Calu3 (cell line): Measurements from ENCODE around the gene LRBA. TPM values are rescaled to one million over a fixed set of nuclear protein-coding genes. Genes with fewer than 3 reads are reported as not detected.

Source experiments
- BruUV-seq: library from RNA; stranded (reverse); fragments of 400-500 nt; replicated peaks from 2 replicates; lab custom pipeline; 2021; lab: Mats Ljungman, UMichigan
- CTCF ChIA-PET: fragments of 300-600 bp; sonication (Branson Sonifier 250); formaldehyde crosslinking; loops from one replicate; lab custom pipeline; 2022; ENCODE audit warnings: antibody characterized with exemption; lab: Charles Lee
- DNase-seq: peaks from one replicate; pipeline ENCODE4 v3.0.0; 2022
- H3K27ac Mint-ChIP-seq: one replicate; pipeline ENCODE4 v1.8.0; 2022; ENCODE audit warnings: mixed read lengths; ENCODE audit not compliant: unreplicated experiment
- H3K27me3 Mint-ChIP-seq: one replicate; pipeline ENCODE4 v1.8.0; 2022; ENCODE audit warnings: mixed read lengths; ENCODE audit not compliant: unreplicated experiment
- H3K36me3 Mint-ChIP-seq: one replicate; pipeline ENCODE4 v1.8.0; 2022; ENCODE audit warnings: mild to moderate bottlenecking, moderate library complexity, mixed read lengths; ENCODE audit not compliant: insufficient read depth, unreplicated experiment
- H3K4me1 Mint-ChIP-seq: one replicate; pipeline ENCODE4 v1.8.0; 2022; ENCODE audit warnings: mild to moderate bottlenecking, low read depth, mixed read lengths; ENCODE audit not compliant: unreplicated experiment
- H3K4me3 Mint-ChIP-seq: one replicate; pipeline ENCODE4 v1.8.0; 2022; ENCODE audit warnings: mild to moderate bottlenecking, low read depth, moderate library complexity, mixed read lengths; ENCODE audit not compliant: unreplicated experiment
- H3K9me3 Mint-ChIP-seq: one replicate; pipeline ENCODE4 v1.8.0; 2022; ENCODE audit warnings: low read depth, mixed read lengths; ENCODE audit not compliant: unreplicated experiment
- intact Hi-C: fragments of 100-400 bp; cut with micrococcal nuclease; formaldehyde crosslinking; loops from one replicate; pipeline ENCODE4 v1.10.0; 2022; ENCODE audit not compliant: unreplicated experiment
- total RNA-seq: library from RNA; stranded (reverse); gene quantifications from 2 replicates; pipeline ENCODE4 v1.2.3, GENCODE V29; 2022
- TF ChIP-seq, protein P1 (sequence below): fragments of 200-600 bp; IDR thresholded peaks from one replicate; pipeline ENCODE4 v1.8.0; 2022; ENCODE audit warnings: antibody characterized with exemption; ENCODE audit not compliant: unreplicated experiment

Gene LRBA
- total RNA-seq, 1 experiment from 2014 or later = 49.0 TPM

DNA sequence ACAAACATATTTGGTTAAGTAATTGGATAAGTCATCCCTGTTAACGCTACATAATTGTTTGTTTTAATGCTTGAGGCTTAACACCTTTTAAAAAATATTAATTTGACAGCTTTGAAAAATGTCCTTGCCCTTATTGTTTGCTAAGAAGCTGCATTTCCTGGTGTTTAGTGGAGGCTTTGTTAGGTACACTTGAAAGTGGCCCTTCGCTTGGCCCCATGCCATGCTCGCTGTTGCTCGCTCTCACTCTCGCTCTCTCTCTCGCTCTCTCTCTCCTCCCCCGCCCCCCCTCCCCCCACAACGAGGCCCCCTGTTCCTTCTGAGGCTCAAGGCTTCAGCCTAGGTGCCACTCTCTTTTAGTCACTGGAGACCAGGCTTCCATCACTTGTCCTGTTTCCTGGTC lies 797.3 kb downstream of the LRBA start:
- no TSS peak for BruUV-seq

DNA sequence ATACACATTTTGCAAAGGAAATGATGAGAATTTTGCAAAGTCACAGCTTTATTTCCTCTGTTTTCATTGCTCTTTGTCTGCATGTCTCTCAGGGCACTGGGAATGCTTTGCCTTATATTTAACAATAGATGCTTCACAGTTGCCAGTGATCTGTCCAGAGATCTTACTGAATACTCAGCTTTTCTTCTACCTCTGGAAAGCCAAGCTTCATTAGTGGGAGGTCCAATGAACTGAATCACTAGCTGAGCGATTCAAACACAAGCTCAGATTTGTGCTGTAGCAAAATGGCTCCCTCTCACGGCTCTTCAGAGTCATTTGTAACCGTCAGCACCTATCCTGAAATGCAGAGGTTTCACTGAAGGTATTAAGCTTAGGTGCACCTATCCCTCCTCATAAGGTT lies 797.9 kb downstream of the LRBA start:
- Mint-ChIP-seq H3K27ac (no peak overlapping the region), H3K27me3 (peaks cover 1% of the 10 kb centered on the region), H3K4me1 (peaks cover 8% of the 10 kb centered on the region), H3K4me3 (no peak overlapping the region), H3K36me3 (no peaks in the 10 kb centered on the region), H3K9me3 (no peaks in the 10 kb centered on the region)
- no peak for DNase-seq
- CTCF ChIA-PET = interaction anchor here (1.1 to 1.7 kb wide), 2 partner anchors 8 to 138 kb away, joined by 3 to 5 read pairs; no protein-coding TSS in a partner anchor
- TF ChIP-seq, protein P1, sequence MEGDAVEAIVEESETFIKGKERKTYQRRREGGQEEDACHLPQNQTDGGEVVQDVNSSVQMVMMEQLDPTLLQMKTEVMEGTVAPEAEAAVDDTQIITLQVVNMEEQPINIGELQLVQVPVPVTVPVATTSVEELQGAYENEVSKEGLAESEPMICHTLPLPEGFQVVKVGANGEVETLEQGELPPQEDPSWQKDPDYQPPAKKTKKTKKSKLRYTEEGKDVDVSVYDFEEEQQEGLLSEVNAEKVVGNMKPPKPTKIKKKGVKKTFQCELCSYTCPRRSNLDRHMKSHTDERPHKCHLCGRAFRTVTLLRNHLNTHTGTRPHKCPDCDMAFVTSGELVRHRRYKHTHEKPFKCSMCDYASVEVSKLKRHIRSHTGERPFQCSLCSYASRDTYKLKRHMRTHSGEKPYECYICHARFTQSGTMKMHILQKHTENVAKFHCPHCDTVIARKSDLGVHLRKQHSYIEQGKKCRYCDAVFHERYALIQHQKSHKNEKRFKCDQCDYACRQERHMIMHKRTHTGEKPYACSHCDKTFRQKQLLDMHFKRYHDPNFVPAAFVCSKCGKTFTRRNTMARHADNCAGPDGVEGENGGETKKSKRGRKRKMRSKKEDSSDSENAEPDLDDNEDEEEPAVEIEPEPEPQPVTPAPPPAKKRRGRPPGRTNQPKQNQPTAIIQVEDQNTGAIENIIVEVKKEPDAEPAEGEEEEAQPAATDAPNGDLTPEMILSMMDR = no peak
- no TSS peak for BruUV-seq
- intact Hi-C loops = no loop called here

More for the DNA sequence above, 797.3 kb downstream of the LRBA start:
- Mint-ChIP-seq H3K9me3 (no peaks in the 10 kb centered on the region), H3K4me1 (peaks cover 8% of the 10 kb centered on the region), H3K4me3 (no peak overlapping the region), H3K36me3 (no peaks in the 10 kb centered on the region), H3K27ac (no peak overlapping the region), H3K27me3 (no peaks in the 10 kb centered on the region)
- TF ChIP-seq, protein P1 = no peak
- no peak for DNase-seq
- CTCF ChIA-PET = interaction anchor here (1.1 to 1.7 kb wide), 2 partner anchors 8 to 139 kb away, joined by 3 to 5 read pairs; no protein-coding TSS in a partner anchor
- intact Hi-C loops = no loop called here

DNA sequence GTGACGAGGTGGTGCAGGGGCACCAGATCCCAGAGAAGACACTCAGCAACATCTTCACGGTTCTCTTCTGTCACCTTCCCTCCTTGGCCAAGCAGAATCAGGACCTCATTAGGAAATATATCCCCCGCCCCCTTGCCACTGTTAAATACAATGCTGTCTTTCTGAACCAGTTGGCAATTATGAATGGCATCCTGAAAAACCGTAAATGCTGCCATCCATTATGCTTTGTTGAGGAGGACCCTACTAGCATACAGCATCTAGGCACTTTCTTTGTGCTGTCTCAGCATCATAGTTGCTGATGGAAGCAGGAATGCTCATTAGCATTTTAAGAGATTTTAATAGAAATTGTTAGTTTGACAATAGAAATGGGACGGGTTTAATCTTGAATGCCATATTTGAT lies 798.4 kb downstream of the LRBA start:
- Mint-ChIP-seq H3K4me1 (peaks cover 8% of the 10 kb centered on the region), H3K4me3 (no peak overlapping the region), H3K27ac (no peak overlapping the region), H3K36me3 (no peaks in the 10 kb centered on the region), H3K27me3 (peaks cover 6% of the 10 kb centered on the region), H3K9me3 (no peaks in the 10 kb centered on the region)
- intact Hi-C loops = no loop called here
- TF ChIP-seq, protein P1 = no peak
- no TSS peak for BruUV-seq
- no peak for DNase-seq
- CTCF ChIA-PET = interaction anchor here (1.7 kb wide), 1 partner anchor 138 kb away, joined by 5 read pairs; no protein-coding TSS in a partner anchor

DNA sequence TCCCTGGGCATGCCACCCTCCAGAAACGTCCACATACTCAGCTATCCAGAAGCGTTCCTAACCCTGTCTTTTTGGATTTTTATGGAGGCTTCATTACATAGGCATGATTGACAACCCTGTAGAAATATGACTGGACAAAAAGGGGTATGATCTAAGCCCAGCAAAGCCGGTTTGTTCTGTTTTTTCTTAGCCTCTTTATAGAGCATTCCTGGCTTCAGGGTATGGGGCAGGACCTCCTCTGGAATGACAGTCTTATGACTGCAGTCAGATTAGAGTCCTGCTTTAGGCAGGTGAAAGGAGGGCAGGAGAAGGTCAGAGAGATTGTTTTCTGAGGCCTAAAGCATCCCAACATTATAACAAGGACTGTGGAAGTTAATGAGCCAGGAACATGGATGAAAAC lies 799.5 kb downstream of the LRBA start:
- peaks cover 14% of the 10 kb centered on the region for H3K27me3 Mint-ChIP-seq
- TF ChIP-seq, protein P1 = no peak
- DNase-seq = peak; percentile 15
- CTCF ChIA-PET = interaction anchor here (0.6 kb wide), 1 partner anchor 28 kb away, joined by 3 read pairs; no protein-coding TSS in a partner anchor
- BruUV-seq = no TSS peak
- intact Hi-C loops = no loop called here
- H3K4me1 Mint-ChIP-seq = peaks cover 8% of the 10 kb centered on the region
- H3K9me3 Mint-ChIP-seq = no peaks in the 10 kb centered on the region
- H3K4me3 Mint-ChIP-seq = no peak overlapping the region
- H3K36me3 Mint-ChIP-seq = no peaks in the 10 kb centered on the region
- H3K27ac Mint-ChIP-seq = no peak overlapping the region

Other genes with a start within 250 kb of the LRBA start
- gene RPS3A, start 84.3 kb upstream of the LRBA start, total RNA-seq = 734 and 862 TPM in 2 replicates